Raji (cell line): ENCODE measurements around the gene CYB561A3.

Experiments
- POLR2A ChIP-seq: IDR thresholded peaks from 2 replicates; pipeline ENCODE4 v1.6.1; 2011; ENCODE audit warnings: low read depth, low read length, control low read depth; ENCODE audit not compliant: insufficient read depth

Gene CYB561A3

GRCh38 chr11:61353131-61354067 lies 8.3 kb downstream of the CYB561A3 start:
- no peak for TF ChIP-seq POLR2A

- no peak for TF ChIP-seq POLR2A
Observed at GRCh38 chr11:61352038-61352437, 9.6 kb downstream of the CYB561A3 start.

- TF ChIP-seq POLR2A: no peak
Observed at GRCh38 chr11:61350803-61351202, 10.9 kb downstream of the CYB561A3 start.

GRCh38 chr11:61350336-61350735 lies 11.3 kb downstream of the CYB561A3 start:
- TF ChIP-seq POLR2A: no peak

- TF ChIP-seq POLR2A: no peak
Observed at GRCh38 chr11:61349916-61350315, 11.8 kb downstream of the CYB561A3 start.

- no peak for TF ChIP-seq POLR2A
Observed at GRCh38 chr11:61349189-61349751, 12.4 kb downstream of the CYB561A3 start.

GRCh38 chr11:61347916-61348461 lies 13.7 kb downstream of the CYB561A3 start:
- no peak for TF ChIP-seq POLR2A

GRCh38 chr11:61345954-61346843 lies 15.5 kb downstream of the CYB561A3 start:
- no peak for TF ChIP-seq POLR2A

GRCh38 chr11:61345170-61345610 lies 16.5 kb downstream of the CYB561A3 start:
- TF ChIP-seq POLR2A: no peak

GRCh38 chr11:61343792-61344745 lies 17.6 kb downstream of the CYB561A3 start:
- TF ChIP-seq POLR2A: no peak

GRCh38 chr11:61342207-61342803 lies 19.4 kb downstream of the CYB561A3 start:
- TF ChIP-seq POLR2A: no peak

- TF ChIP-seq POLR2A: no peak
Observed at GRCh38 chr11:61341706-61342105, 20.0 kb downstream of the CYB561A3 start.

GRCh38 chr11:61340979-61341378 lies 20.7 kb downstream of the CYB561A3 start:
- TF ChIP-seq POLR2A: no peak
